HepG2 (cell line): Measurements from ENCODE around the gene VCAN.

ENCODE experiments used
- BATF2 ChIP-seq: sonication (generic); formaldehyde crosslinking; IDR thresholded peaks from 2 replicates; pipeline ENCODE4 v1.8.0; 2022; ENCODE audit warnings: mild to moderate bottlenecking, missing genetic modification reagents, moderate library complexity
- CTCF ChIP-seq: sonication (generic); formaldehyde crosslinking; IDR thresholded peaks from 2 replicates; pipeline ENCODE4 v1.5.0; 2020; ENCODE audit warnings: mild to moderate bottlenecking, missing genetic modification reagents, moderate library complexity
- ETS1 ChIP-seq: sonication (generic); formaldehyde crosslinking; IDR thresholded peaks from 2 replicates; pipeline ENCODE4 v1.4.0; 2020; ENCODE audit warnings: missing genetic modification reagents
- IRF1 ChIP-seq: sonication (generic); formaldehyde crosslinking; IDR thresholded peaks from 2 replicates; pipeline ENCODE4 v1.4.0; 2020; ENCODE audit warnings: low read depth, mild to moderate bottlenecking, missing genetic modification reagents
- MXI1 ChIP-seq: IDR thresholded peaks from 3 replicates; pipeline ENCODE4 v1.6.1; 2012; ENCODE audit warnings: low read depth, low read length, inconsistent platforms, borderline replicate concordance
- POLR2A ChIP-seq, 2 experiments: IDR thresholded peaks; 2 replicates each; pipeline ENCODE4 v1.6.1; 2011; ENCODE audit warnings: low read depth in 2 of 2, low read length in 2 of 2, mild to moderate bottlenecking in 1 of 2, moderate library complexity in 1 of 2; ENCODE audit not compliant: insufficient read depth in 1 of 2
- SMYD3 ChIP-seq: sonication (generic); formaldehyde crosslinking; IDR thresholded peaks from 2 replicates; pipeline ENCODE4 v1.8.1; 2023; ENCODE audit warnings: mild to moderate bottlenecking, missing genetic modification reagents
- ZNF331 ChIP-seq: sonication (generic); formaldehyde crosslinking; IDR thresholded peaks from 2 replicates; pipeline ENCODE4 v1.4.0; 2020; ENCODE audit warnings: missing genetic modification reagents
- TF ChIP-seq, protein P1 (sequence below): sonication (generic); formaldehyde crosslinking; IDR thresholded peaks from 2 replicates; pipeline ENCODE4 v1.4.0; 2020; ENCODE audit warnings: missing genetic modification reagents, borderline replicate concordance

GRCh38 chr5:83447533-83447932, 24.0 kb upstream of the VCAN start:
- TF ChIP-seq SMYD3 (CRISPR knock-in tag), result no peak
- no peak for TF ChIP-seq CTCF
- TF ChIP-seq, protein P1, sequence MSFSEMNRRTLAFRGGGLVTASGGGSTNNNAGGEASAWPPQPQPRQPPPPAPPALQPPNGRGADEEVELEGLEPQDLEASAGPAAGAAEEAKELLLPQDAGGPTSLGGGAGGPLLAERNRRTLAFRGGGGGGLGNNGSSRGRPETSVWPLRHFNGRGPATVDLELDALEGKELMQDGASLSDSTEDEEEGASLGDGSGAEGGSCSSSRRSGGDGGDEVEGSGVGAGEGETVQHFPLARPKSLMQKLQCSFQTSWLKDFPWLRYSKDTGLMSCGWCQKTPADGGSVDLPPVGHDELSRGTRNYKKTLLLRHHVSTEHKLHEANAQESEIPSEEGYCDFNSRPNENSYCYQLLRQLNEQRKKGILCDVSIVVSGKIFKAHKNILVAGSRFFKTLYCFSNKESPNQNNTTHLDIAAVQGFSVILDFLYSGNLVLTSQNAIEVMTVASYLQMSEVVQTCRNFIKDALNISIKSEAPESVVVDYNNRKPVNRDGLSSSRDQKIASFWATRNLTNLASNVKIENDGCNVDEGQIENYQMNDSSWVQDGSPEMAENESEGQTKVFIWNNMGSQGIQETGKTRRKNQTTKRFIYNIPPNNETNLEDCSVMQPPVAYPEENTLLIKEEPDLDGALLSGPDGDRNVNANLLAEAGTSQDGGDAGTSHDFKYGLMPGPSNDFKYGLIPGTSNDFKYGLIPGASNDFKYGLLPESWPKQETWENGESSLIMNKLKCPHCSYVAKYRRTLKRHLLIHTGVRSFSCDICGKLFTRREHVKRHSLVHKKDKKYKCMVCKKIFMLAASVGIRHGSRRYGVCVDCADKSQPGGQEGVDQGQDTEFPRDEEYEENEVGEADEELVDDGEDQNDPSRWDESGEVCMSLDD, result no peak
- no peak for TF ChIP-seq POLR2A (IDR thresholded peaks at IDR 0.05; ENCODE audit: insufficient read depth in 1 of 2, low read depth in 2 of 2, low read length in 2 of 2)
- TF ChIP-seq IRF1, result no peak
- TF ChIP-seq ETS1 (CRISPR knock-in tag), result no peak
- TF ChIP-seq MXI1, result no peak
- TF ChIP-seq BATF2 (CRISPR knock-in tag), result no peak
- TF ChIP-seq ZNF331 (CRISPR knock-in tag), result no peak
